Activated CD4-positive, alpha-beta T cell treated with anti-CD3 and anti-CD28 coated beads for 36 hours (primary cell): ENCODE data around the gene OGT. TPM values are rescaled to one million over a fixed set of nuclear protein-coding genes. Genes with fewer than 3 reads are reported as not detected.
"Not testable (repeated sequence)": the region's sequence is repeated elsewhere in the genome, so short reads cannot be mapped to it uniquely, and the experiment has no call there.

Experiments
- ATAC-seq: fragments of 200-7000 bp; cut with Tn5 transposase; one replicate; pipeline ENCODE4 v1.10.0; 2021; ENCODE audit warnings: mild to moderate bottlenecking, moderate library complexity
- CTCF ChIA-PET: fragments of 350-600 bp; sonication (Branson Sonifier 250); formaldehyde crosslinking; loops from one replicate; lab custom pipeline; 2021; ENCODE audit warnings: antibody characterized with exemption; lab: Charles Lee
- POLR2A ChIA-PET: fragments of 350-600 bp; sonication (Branson Sonifier 250); formaldehyde crosslinking; loops from one replicate; lab custom pipeline; 2021; ENCODE audit warnings: antibody characterized with exemption, inconsistent platforms; lab: Charles Lee
- DNase-seq: peaks from one replicate; pipeline ENCODE4 v3.0.0-alpha.2; 2020
- H3K27ac Mint-ChIP-seq: one replicate; pipeline ENCODE4 v1.8.0; 2021; ENCODE audit warnings: mixed read lengths
- H3K27me3 Mint-ChIP-seq: one replicate; pipeline ENCODE4 v1.8.0; 2021; ENCODE audit warnings: mixed read lengths
- H3K36me3 Mint-ChIP-seq: one replicate; pipeline ENCODE4 v1.8.0; 2021; ENCODE audit warnings: low read depth, mixed read lengths
- H3K4me1 Mint-ChIP-seq: one replicate; pipeline ENCODE4 v1.8.0; 2021; ENCODE audit warnings: mixed read lengths
- H3K4me3 Mint-ChIP-seq: one replicate; pipeline ENCODE4 v1.8.0; 2021; ENCODE audit warnings: mild to moderate bottlenecking, moderate library complexity, mixed read lengths
- H3K9me3 Mint-ChIP-seq: one replicate; pipeline ENCODE4 v1.8.0; 2021; ENCODE audit warnings: low read depth, mixed read lengths
- intact Hi-C, 2 experiments: fragments of 100-400 bp; cut with DNase I in 1 of 2; cut with micrococcal nuclease in 1 of 2; formaldehyde crosslinking; loops; one replicate each; pipeline versions ENCODE4 v1.14.2 to v1.15.1; 2022 to 2024; cut with DNase I, micrococcal nuclease
- total RNA-seq, 2 experiments: library from RNA; stranded (reverse); gene quantifications; one replicate each; pipeline ENCODE4 v1.2.3, GENCODE V29; 2021

The OGT gene
- total RNA-seq, 2 experiments from 2014 or later, result 331 to 339 TPM

DNA sequence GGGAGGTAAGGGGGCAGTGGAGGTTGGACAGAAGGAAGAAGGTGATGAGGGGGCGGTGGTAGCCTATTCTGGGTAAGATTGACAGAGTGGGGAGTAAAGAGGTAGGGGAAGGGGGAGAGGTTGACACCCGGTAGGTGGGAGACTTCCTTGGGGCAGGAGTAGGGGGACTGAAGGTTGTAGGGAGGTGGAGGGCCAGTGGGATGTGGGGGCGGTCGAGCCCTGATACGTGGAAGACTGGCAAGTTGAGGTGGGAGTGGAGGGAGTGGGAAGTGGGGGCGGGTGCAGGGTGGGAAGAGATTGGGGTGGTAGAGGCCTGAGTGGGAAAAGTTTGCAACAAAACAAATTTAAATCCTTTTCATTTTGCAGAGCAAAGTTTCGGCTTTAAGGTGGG, 47.1 kb downstream of the OGT start:
- H3K36me3 Mint-ChIP-seq, result peaks cover 26% of the 10 kb centered on the region
- H3K27me3 Mint-ChIP-seq, result no peaks in the 10 kb centered on the region
- no peak overlapping the region for H3K4me3 Mint-ChIP-seq
- DNase-seq (no peak), ATAC-seq (no peak)
- POLR2A ChIA-PET, result no interaction called here
- CTCF ChIA-PET, result no interaction called here
- no peak overlapping the region for H3K27ac Mint-ChIP-seq
- no peaks in the 10 kb centered on the region for H3K9me3 Mint-ChIP-seq
- intact Hi-C loops, result loop anchor here (2.0 to 5.0 kb wide), 2 partner anchors 71 to 72 kb away; no protein-coding TSS in a partner anchor
- peaks cover 2% of the 10 kb centered on the region for H3K4me1 Mint-ChIP-seq

DNA sequence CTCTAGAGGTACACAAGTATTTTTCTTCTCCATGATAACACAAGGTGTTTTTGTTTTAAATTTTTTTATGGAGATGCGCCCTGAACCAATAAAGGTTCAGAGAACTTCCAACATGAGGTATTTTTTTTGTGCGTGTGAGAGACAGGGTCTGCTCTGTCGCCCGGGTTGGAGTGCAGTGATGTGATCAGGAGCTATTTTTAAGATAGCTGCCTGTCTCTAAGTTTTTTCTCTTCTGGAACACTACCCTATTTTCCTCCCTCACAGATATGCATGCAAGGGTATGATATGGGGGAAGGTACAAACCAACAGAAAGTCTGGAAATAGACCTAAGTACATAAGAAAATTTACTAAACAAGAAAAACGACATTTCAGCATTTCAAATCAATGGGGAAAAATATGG, 48.3 kb downstream of the OGT start:
- Mint-ChIP-seq H3K36me3 (peaks cover 22% of the 10 kb centered on the region), H3K4me1 (peaks cover 2% of the 10 kb centered on the region), H3K9me3 (no peaks in the 10 kb centered on the region), H3K27ac (peak overlapping the region; percentile 51), H3K4me3 (no peak overlapping the region), H3K27me3 (no peaks in the 10 kb centered on the region)
- POLR2A ChIA-PET, result no interaction called here
- DNase-seq (no peak), ATAC-seq (no peak)
- CTCF ChIA-PET, result no interaction called here
- intact Hi-C loops, result loop anchor here (2.0 to 5.0 kb wide), 2 partner anchors 70 to 71 kb away; no protein-coding TSS in a partner anchor

DNA sequence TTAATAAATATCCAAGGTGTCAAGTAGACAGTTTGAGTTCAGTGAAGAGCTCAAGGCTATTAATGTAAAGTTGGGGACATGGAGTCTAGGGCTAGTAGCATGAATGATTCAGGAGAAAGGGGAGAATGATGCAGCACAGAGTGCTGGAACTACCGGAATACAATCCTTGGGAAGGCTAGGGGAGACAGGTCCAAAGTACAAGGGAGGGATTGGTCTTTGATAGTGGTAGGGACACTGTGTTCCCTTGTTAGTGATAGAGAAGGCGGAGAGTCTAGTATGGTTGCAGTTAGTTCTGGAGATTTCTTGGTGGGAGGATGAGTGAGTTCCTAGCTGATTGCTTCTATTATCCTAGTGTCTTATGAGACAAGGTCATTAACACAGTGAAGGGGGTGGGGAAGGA, 54.0 kb downstream of the OGT start:
- Mint-ChIP-seq H3K9me3 (no peaks in the 10 kb centered on the region), H3K4me1 (no peaks in the 10 kb centered on the region), H3K27me3 (no peaks in the 10 kb centered on the region), H3K36me3 (peaks cover 7% of the 10 kb centered on the region), H3K4me3 (no peak overlapping the region), H3K27ac (peak overlapping the region; percentile 76)
- DNase-seq (no peak), ATAC-seq (no peak)
- CTCF ChIA-PET, result interaction anchor here (0.8 kb wide), 1 partner anchor 65 kb away, joined by 3 read pairs; no protein-coding TSS in a partner anchor
- intact Hi-C loops, result no loop called here
- POLR2A ChIA-PET, result no interaction called here

DNA sequence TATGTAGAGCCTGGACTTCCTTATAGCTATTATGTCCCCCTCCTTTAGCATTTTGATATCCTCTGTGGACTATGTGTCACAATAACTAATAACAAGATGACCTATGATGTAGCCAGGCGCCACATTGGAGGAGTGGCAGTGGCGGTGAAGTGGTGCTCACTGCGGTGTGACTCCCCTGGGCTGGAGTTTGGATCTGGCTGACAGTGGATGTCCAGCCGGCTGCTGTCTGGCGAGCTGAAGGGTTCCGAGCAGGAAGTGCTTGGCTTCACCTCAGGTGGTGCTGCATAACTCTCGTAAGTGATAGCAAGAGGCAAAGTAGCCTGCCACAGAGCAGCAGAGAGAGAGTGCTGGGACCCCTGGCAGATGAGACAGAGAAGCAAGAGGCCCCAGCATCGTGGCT, 60.3 kb downstream of the OGT start:
- H3K27me3 Mint-ChIP-seq, ATAC-seq, H3K4me3 Mint-ChIP-seq, H3K27ac Mint-ChIP-seq, DNase-seq, POLR2A ChIA-PET, H3K9me3 Mint-ChIP-seq, H3K4me1 Mint-ChIP-seq, intact Hi-C loops: not testable (repeated sequence)
- H3K36me3 Mint-ChIP-seq, result peaks cover 19% of the 10 kb centered on the region
- CTCF ChIA-PET, result interaction anchor here (0.6 kb wide), 1 partner anchor 62 kb away, joined by 3 read pairs; no protein-coding TSS in a partner anchor

DNA sequence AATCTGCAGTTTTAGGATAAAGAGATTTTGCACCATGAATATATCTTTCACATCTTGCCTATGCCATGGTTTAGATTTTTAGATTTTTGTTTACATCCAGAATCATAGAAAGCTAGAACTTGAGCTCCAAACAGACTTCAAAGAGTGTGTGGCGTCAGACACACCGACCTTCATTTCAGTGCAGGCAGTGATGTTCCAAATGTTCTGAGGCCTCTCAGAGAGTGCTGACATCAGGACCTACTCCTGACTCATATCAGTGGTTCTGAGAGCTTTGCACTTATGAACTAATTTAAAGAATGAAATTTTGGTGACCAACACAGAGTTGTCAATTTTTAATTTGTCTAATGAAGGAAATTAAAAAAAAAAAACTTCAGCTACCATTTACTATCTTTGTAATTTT, 67.1 kb downstream of the OGT start:
- H3K36me3 Mint-ChIP-seq, result peaks cover 66% of the 10 kb centered on the region

DNA sequence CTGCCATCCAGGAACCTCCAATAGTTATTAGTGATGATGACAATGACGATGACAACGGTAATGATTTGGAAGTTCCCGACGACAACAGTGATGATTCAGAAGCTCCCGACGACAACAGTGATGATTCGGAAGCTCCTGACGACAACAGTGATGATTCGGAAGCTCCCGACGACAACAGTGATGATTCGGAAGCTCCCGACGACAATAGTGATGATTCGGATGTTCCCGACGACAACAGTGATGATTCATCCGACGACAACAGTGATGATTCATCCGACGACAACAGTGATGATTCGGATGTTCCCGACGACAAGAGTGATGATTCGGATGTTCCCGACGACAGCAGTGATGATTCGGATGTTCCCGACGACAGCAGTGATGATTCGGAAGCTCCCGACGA, 70.7 kb downstream of the OGT start:
- ATAC-seq, result no peak
- DNase-seq, result peak; percentile 34
- H3K36me3 Mint-ChIP-seq, result peaks cover 73% of the 10 kb centered on the region
- H3K9me3 Mint-ChIP-seq, result peaks cover 3% of the 10 kb centered on the region
- peak overlapping the region; percentile 49 for H3K4me3 Mint-ChIP-seq
- CTCF ChIA-PET, result interaction anchor here (1.7 kb wide), 1 partner anchor 15 kb away, joined by 5 read pairs; the partner anchor contains the start of gene CXCR3
- peaks cover 46% of the 10 kb centered on the region for H3K4me1 Mint-ChIP-seq
- POLR2A ChIA-PET, result interaction anchor here (0.7 to 1.2 kb wide), 4 partner anchors 15 to 238 kb away, joined by 3 to 13 read pairs (median 5); partner anchors contain the start of genes CXCR3 and TAF1
- no peaks in the 10 kb centered on the region for H3K27me3 Mint-ChIP-seq
- peak overlapping the region; percentile 93 for H3K27ac Mint-ChIP-seq
- intact Hi-C loops, result loop anchor here in 1 of 2 experiments (2.0 kb wide), 1 partner anchor 15 kb away; the partner anchor contains the start of gene CXCR3

More for the DNA sequence above, 67.1 kb downstream of the OGT start:
- ChIA-PET CTCF (no interaction called here), POLR2A (no interaction called here)
- peak; percentile 60 for ATAC-seq
- DNase-seq, result no peak
- intact Hi-C loops, result no loop called here
- peaks cover 24% of the 10 kb centered on the region for H3K4me1 Mint-ChIP-seq
- H3K9me3 Mint-ChIP-seq, result peaks cover 3% of the 10 kb centered on the region
- H3K27me3 Mint-ChIP-seq, result no peaks in the 10 kb centered on the region
- no peak overlapping the region for H3K27ac Mint-ChIP-seq
- H3K4me3 Mint-ChIP-seq, result no peak overlapping the region

DNA sequence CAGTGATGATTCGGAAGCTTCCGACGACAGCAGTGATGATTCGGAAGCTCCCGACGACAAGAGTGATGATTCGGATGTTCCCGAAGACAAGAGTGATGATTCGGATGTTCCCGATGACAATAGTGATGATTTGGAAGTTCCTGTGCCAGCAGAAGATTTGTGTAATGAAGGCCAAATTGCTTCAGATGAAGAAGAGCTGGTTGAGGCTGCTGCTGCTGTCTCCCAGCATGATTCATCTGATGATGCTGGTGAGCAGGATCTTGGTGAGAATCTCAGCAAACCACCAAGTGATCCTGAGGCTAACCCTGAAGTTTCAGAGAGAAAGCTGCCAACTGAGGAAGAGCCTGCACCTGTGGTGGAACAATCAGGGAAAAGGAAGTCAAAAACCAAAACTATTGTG, 71.2 kb downstream of the OGT start:
- no peak overlapping the region for H3K4me3 Mint-ChIP-seq
- no peak for DNase-seq
- intact Hi-C loops, result no loop called here
- H3K27ac Mint-ChIP-seq, result peak overlapping the region; percentile 93
- no peaks in the 10 kb centered on the region for H3K27me3 Mint-ChIP-seq
- CTCF ChIA-PET, result interaction anchor here (1.7 kb wide), 1 partner anchor 15 kb away, joined by 5 read pairs; the partner anchor contains the start of gene CXCR3
- H3K9me3 Mint-ChIP-seq, result peaks cover 3% of the 10 kb centered on the region
- no peak for ATAC-seq
- POLR2A ChIA-PET, result interaction anchor here (1.1 to 1.2 kb wide), 3 partner anchors 15 to 72 kb away, joined by 3 to 13 read pairs (median 4); partner anchors contain the start of gene CXCR3
- peaks cover 51% of the 10 kb centered on the region for H3K4me1 Mint-ChIP-seq
- peaks cover 78% of the 10 kb centered on the region for H3K36me3 Mint-ChIP-seq

DNA sequence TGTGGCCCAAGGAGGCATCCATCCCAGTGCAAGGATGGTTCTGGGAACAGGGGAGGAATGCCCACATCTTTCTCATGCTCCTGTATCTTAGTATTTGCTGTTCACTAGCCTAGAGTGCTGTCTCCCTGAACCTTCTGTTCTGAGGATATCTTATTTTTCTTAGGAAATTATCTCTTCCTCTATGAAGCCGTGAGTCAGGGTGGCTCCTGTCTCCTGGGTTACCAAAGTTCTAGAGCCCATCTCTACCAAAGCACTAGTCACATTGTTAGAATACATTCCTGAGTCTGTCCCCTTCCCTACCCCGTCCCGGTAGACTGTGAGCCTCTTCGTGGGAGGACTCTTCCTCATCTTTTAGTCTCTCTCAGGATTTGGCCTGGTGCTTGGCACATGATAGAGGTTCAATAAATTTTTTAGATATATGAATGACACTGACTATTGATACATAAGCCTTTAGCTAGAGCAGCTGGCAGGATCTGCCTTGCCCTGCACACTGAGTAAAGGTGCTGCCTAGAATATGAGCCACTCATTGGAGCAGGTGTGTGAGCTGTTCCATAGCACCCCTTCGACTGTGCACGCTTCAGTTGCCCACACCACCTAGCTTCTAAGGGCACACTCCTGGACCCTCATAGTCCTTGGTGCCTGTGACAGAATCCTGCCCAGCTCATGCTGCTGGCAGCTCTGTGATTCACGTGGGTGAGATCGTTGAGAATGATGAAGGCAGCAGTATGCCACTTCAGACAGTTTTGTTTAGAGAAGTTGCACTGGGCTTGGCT, 72.1 kb downstream of the OGT start:
- H3K9me3 Mint-ChIP-seq, result peaks cover 3% of the 10 kb centered on the region
- H3K4me3 Mint-ChIP-seq, result no peak overlapping the region
- intact Hi-C loops, result no loop called here
- POLR2A ChIA-PET, result no interaction called here
- H3K36me3 Mint-ChIP-seq, result peaks cover 82% of the 10 kb centered on the region
- no peaks in the 10 kb centered on the region for H3K27me3 Mint-ChIP-seq
- CTCF ChIA-PET, result interaction anchor here (1.7 kb wide), 1 partner anchor 14 kb away, joined by 5 read pairs; the partner anchor contains the start of gene CXCR3
- DNase-seq (no peak), ATAC-seq (no peak)
- peaks cover 54% of the 10 kb centered on the region for H3K4me1 Mint-ChIP-seq
- peak overlapping the region; percentile 42 for H3K27ac Mint-ChIP-seq

DNA sequence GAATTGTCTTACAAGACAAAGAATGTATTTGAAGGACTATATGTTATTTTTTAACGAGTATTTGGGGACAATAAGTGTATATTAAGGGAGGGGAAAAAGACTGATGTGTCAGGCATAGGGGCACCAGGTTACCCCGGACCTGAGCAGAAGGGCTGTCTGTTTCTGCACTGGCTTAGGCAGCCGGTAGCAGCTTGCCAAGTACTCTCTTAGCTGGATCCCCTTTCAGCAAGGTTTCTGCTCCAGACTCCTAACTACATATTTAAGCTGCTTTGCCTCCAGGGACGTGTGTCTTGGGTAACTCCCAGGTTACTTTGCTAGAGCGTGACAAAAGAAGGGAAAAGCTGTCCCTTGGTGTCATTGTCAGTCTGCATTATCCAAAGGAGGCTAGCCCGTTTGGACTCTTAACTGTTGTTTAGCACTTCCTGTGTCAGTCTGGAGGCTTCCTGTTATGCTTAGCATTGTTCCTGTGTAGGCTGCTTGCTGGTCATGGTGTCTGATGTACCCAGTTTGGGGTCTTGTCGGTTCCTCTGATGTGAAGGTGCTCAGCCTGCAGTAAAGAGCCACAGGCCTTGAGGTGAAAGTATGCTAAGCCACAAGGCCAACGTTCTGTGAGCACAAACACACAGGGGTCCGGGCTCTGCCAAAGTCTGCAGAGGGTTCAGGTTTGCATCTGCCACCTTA, 73.8 kb downstream of the OGT start:
- no peak for DNase-seq
- Mint-ChIP-seq H3K4me1 (peaks cover 54% of the 10 kb centered on the region), H3K4me3 (no peak overlapping the region)

DNA sequence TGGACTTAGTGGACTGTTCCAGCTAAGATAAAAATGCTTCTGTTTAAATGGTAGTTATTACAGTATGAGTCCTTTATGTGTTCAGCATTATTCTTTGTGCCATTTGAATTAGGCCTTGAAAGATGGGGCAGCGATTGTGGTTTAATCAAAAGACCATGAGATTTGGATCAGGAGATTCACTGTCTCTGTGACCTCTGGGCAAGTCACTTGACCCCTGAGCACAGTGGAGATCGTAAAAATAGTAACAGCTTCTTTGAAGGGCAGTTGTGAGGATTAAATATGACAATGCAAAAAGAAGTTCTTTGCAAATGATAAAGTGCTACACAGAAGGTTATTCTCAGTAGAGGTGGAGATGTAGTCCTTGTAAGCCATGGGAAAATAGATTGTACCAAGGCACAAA, 74.6 kb downstream of the OGT start:
- peaks cover 54% of the 10 kb centered on the region for H3K4me1 Mint-ChIP-seq
- ATAC-seq, result no peak
- peak overlapping the region; percentile 78 for H3K27ac Mint-ChIP-seq
- H3K36me3 Mint-ChIP-seq, result peaks cover 77% of the 10 kb centered on the region
- CTCF ChIA-PET, result interaction anchor here (1.5 kb wide), 1 partner anchor 11 kb away, joined by 8 read pairs; the partner anchor contains the start of gene CXCR3
- DNase-seq, result no peak
- intact Hi-C loops, result no loop called here
- POLR2A ChIA-PET, result no interaction called here
- H3K9me3 Mint-ChIP-seq, result peaks cover 3% of the 10 kb centered on the region
- no peak overlapping the region for H3K4me3 Mint-ChIP-seq
- H3K27me3 Mint-ChIP-seq, result no peaks in the 10 kb centered on the region

More for the DNA sequence above, 73.8 kb downstream of the OGT start:
- H3K9me3 Mint-ChIP-seq, result peaks cover 3% of the 10 kb centered on the region
- H3K27me3 Mint-ChIP-seq, result no peaks in the 10 kb centered on the region
- intact Hi-C loops, result no loop called here
- H3K27ac Mint-ChIP-seq, result peak overlapping the region; percentile 78
- CTCF ChIA-PET, result interaction anchor here (0.9 to 1.5 kb wide), 2 partner anchors 12 to 46 kb away, joined by 4 to 8 read pairs; partner anchors contain the start of gene CXCR3
- H3K36me3 Mint-ChIP-seq, result peaks cover 80% of the 10 kb centered on the region
- POLR2A ChIA-PET, result no interaction called here
- ATAC-seq, result peak; percentile 64

DNA sequence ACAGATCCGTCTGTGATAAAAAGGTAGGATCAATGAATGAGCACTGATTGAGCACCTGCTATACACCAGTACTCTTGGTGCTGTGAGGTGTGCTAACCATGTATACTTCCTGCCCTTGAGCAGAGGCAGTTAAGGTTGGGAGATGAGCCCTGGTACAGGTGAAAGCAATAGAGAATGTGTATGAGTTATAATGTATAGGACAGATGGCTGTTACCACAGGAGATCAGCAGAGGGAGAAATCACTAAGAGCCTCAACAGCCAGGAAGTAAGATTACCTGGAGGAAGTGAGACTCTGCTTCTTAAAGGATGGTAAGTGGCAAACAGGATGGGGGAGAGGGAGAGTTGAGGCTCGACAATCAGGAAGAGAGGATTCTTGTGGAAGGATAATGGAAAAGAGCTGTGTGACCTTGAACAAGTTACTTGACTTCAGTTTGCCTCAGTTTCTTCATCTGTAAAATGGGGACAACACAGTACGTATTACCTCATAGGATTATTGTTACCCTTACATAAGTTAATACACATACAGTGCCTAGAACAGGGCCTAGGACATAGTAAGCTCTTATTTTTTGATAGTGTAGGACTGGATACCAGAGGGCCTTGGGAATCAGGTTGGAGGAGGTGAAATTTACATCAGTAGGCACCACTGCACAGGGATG, 76.3 kb downstream of the OGT start:
- intact Hi-C loops, result no loop called here

More for the DNA sequence above, 76.3 kb downstream of the OGT start:
- ChIA-PET POLR2A (no interaction called here), CTCF (no interaction called here)
- Mint-ChIP-seq H3K4me3 (no peak overlapping the region), H3K27ac (peak overlapping the region; percentile 59), H3K27me3 (no peaks in the 10 kb centered on the region), H3K4me1 (peaks cover 45% of the 10 kb centered on the region), H3K36me3 (peaks cover 74% of the 10 kb centered on the region), H3K9me3 (no peaks in the 10 kb centered on the region)
- no peak for DNase-seq
- ATAC-seq, result peak; percentile 43
